IMR-90 (cell line): Measurements from ENCODE around the gene KAZALD1. TPM values are rescaled to one million over a fixed set of nuclear protein-coding genes. Genes with fewer than 3 reads are reported as not detected.

Source experiments
- ATAC-seq: fragments of 200-7000 bp; cut with Tn5 transposase; 2 replicates; pipeline ENCODE4 v1.9.1; 2020; ENCODE audit warnings: low read depth, mild to moderate bottlenecking, moderate library complexity
- BruUV-seq: library from RNA; stranded (reverse); fragments of 400-500 nt; replicated peaks from 2 replicates; lab custom pipeline; 2021; lab: Mats Ljungman, UMichigan
- CTCF ChIA-PET: fragments of 300-600 bp; formaldehyde crosslinking; extraction: SDS; loops from one replicate; lab custom pipeline; 2021; ENCODE audit warnings: antibody characterized with exemption; lab: Yijun Ruan, JAX
- POLR2A ChIA-PET: fragments of 300-600 bp; sonication (Branson Sonifier 250); formaldehyde crosslinking; loops from one replicate; lab custom pipeline; 2022; ENCODE audit warnings: antibody characterized with exemption; ENCODE audit not compliant: unreplicated experiment; lab: Charles Lee
- DNase-seq: peaks from one replicate; pipeline ENCODE4 v3.0.0; 2013
- H2AFZ ChIP-seq: replicated peaks from 2 replicates; pipeline ENCODE3; 2013; ENCODE audit warnings: low read length, mild to moderate bottlenecking; ENCODE audit not compliant: poor library complexity
- H2AK5ac ChIP-seq: 2 replicates; pipeline ENCODE4 v1.6.1; 2013; ENCODE audit warnings: low read depth, low read length, inconsistent platforms
- H2AK9ac ChIP-seq: replicated peaks from 2 replicates; pipeline ENCODE3; 2013; ENCODE audit warnings: mild to moderate bottlenecking, low read depth, low read length, moderate library complexity; ENCODE audit not compliant: poor library complexity
- H2BK120ac ChIP-seq: 2 replicates; pipeline ENCODE4 v1.6.1; 2013; ENCODE audit warnings: low read depth, low read length, inconsistent platforms
- H2BK15ac ChIP-seq: 3 replicates; pipeline ENCODE4 v1.6.1; 2013; ENCODE audit warnings: low read depth, low read length, inconsistent platforms
- H2BK20ac ChIP-seq: 2 replicates; pipeline ENCODE4 v1.6.1; 2013; ENCODE audit warnings: low read depth, mild to moderate bottlenecking, inconsistent platforms, low read length, moderate library complexity
- H2BK5ac ChIP-seq: 2 replicates; pipeline ENCODE4 v1.6.1; 2013; ENCODE audit warnings: mild to moderate bottlenecking, low read depth, low read length, inconsistent platforms; ENCODE audit not compliant: poor library complexity, severe bottlenecking
- H3K14ac ChIP-seq: replicated peaks from 2 replicates; pipeline ENCODE4 v1.6.1; 2013; ENCODE audit warnings: low read depth, low read length, inconsistent platforms
- H3K18ac ChIP-seq: 2 replicates; pipeline ENCODE4 v1.6.1; 2013; ENCODE audit warnings: low read depth, low read length, control low read depth
- H3K23ac ChIP-seq: 2 replicates; pipeline ENCODE4 v1.6.1; 2013; ENCODE audit warnings: low read depth, low read length, inconsistent platforms
- H3K27ac ChIP-seq: 2 replicates; pipeline ENCODE4 v1.5.1; 2013; ENCODE audit warnings: mild to moderate bottlenecking, control low read depth, low read length; ENCODE audit not compliant: insufficient read depth
- H3K27me3 ChIP-seq: 2 replicates; pipeline ENCODE4 v1.6.1; 2013; ENCODE audit warnings: low read length; ENCODE audit not compliant: control insufficient read depth, insufficient read depth
- H3K36me3 ChIP-seq: 2 replicates; pipeline ENCODE4 v1.6.1; 2013; ENCODE audit warnings: low read length, mixed read lengths; ENCODE audit not compliant: control insufficient read depth, insufficient read depth
- H3K4ac ChIP-seq: 2 replicates; pipeline ENCODE4 v1.6.1; 2013; ENCODE audit warnings: low read depth, low read length, inconsistent platforms
- H3K4me1 ChIP-seq: 2 replicates; pipeline ENCODE4 v1.6.1; 2013; ENCODE audit warnings: low read length, mixed read lengths; ENCODE audit not compliant: control insufficient read depth, insufficient read depth
- H3K4me2 ChIP-seq: 2 replicates; pipeline ENCODE4 v1.6.1; 2013; ENCODE audit warnings: low read depth, mild to moderate bottlenecking, control low read depth, low read length, moderate library complexity
- H3K4me3 ChIP-seq: 2 replicates; pipeline ENCODE4 v1.5.1; 2013; ENCODE audit warnings: low read depth, mild to moderate bottlenecking, control low read depth, low read length, moderate library complexity; ENCODE audit not compliant: insufficient read depth
- H3K56ac ChIP-seq: 2 replicates; pipeline ENCODE4 v1.6.1; 2013; ENCODE audit warnings: low read length, inconsistent platforms; ENCODE audit not compliant: insufficient read depth; ENCODE audit errors: extremely low read depth
- H3K79me1 ChIP-seq, 2 experiments: 2 replicates each; pipeline ENCODE4 v1.6.1; 2013; ENCODE audit warnings: low read length in 2 of 2, inconsistent platforms in 1 of 2, low read depth in 1 of 2
- H3K9ac ChIP-seq: 2 replicates; pipeline ENCODE4 v1.6.1; 2013; ENCODE audit warnings: low read depth, low read length, control low read depth
- H3K9me1 ChIP-seq: 2 replicates; pipeline ENCODE4 v1.6.1; 2013; ENCODE audit warnings: low read length, inconsistent platforms; ENCODE audit not compliant: insufficient read depth
- H3K9me3 ChIP-seq: 2 replicates; pipeline ENCODE4 v1.6.1; 2013; ENCODE audit warnings: low read length; ENCODE audit not compliant: control insufficient read depth, insufficient read depth
- H4K20me1 ChIP-seq: 2 replicates; pipeline ENCODE4 v1.6.1; 2013; ENCODE audit warnings: low read length, inconsistent platforms; ENCODE audit not compliant: insufficient read depth
- H4K5ac ChIP-seq: 2 replicates; pipeline ENCODE4 v1.6.1; 2013; ENCODE audit warnings: mild to moderate bottlenecking, low read depth, low read length, control low read depth
- H4K8ac ChIP-seq, 2 experiments: 2 replicates each; pipeline ENCODE4 v1.6.1; 2013; ENCODE audit warnings: low read depth in 2 of 2, low read length in 2 of 2, control low read depth in 1 of 2, inconsistent platforms in 1 of 2
- H4K91ac ChIP-seq: 2 replicates; pipeline ENCODE4 v1.6.1; 2013; ENCODE audit warnings: low read depth, low read length, inconsistent platforms; ENCODE audit not compliant: insufficient read depth
- BHLHE40 ChIP-seq: fragments of 150-350 bp; IDR thresholded peaks from 2 replicates; pipeline ENCODE4 v1.6.1; 2016; ENCODE audit warnings: mild to moderate bottlenecking, low read depth, low read length
- CEBPB ChIP-seq: IDR thresholded peaks from 2 replicates; pipeline ENCODE4 v1.6.1; 2012; ENCODE audit warnings: low read depth, low read length, improper control_type of control experiment
- CHD1 ChIP-seq: IDR thresholded peaks from 2 replicates; pipeline ENCODE4 v1.6.1; 2012; ENCODE audit warnings: low read depth, low read length, improper control_type of control experiment
- FOS ChIP-seq: fragments of 150-350 bp; IDR thresholded peaks from 2 replicates; pipeline ENCODE4 v1.6.1; 2016; ENCODE audit warnings: low read depth, low read length
- MAFK ChIP-seq: IDR thresholded peaks from 2 replicates; pipeline ENCODE4 v1.6.1; 2012; ENCODE audit warnings: low read depth, low read length, improper control_type of control experiment
- MAZ ChIP-seq: IDR thresholded peaks from 2 replicates; pipeline ENCODE4 v1.6.1; 2012; ENCODE audit warnings: low read depth, mild to moderate bottlenecking, low read length, improper control_type of control experiment, moderate library complexity, borderline replicate concordance
- MXI1 ChIP-seq: IDR thresholded peaks from 2 replicates; pipeline ENCODE4 v1.6.1; 2012; ENCODE audit warnings: low read depth, mild to moderate bottlenecking, low read length, moderate library complexity, borderline replicate concordance
- NFE2L2 ChIP-seq: fragments of 150-350 bp; IDR thresholded peaks from 2 replicates; pipeline ENCODE4 v1.6.1; 2016; ENCODE audit warnings: low read depth, mild to moderate bottlenecking, low read length
- POLR2A ChIP-seq: IDR thresholded peaks from 2 replicates; pipeline ENCODE4 v1.6.1; 2012; ENCODE audit warnings: mild to moderate bottlenecking, low read depth, low read length
- RAD21 ChIP-seq: IDR thresholded peaks from 2 replicates; pipeline ENCODE4 v1.6.1; 2012; ENCODE audit warnings: low read length, improper control_type of control experiment
- RCOR1 ChIP-seq: IDR thresholded peaks from 2 replicates; pipeline ENCODE4 v1.6.1; 2012; ENCODE audit warnings: mild to moderate bottlenecking, low read length, improper control_type of control experiment; ENCODE audit not compliant: insufficient replicate concordance
- RFX5 ChIP-seq: IDR thresholded peaks from 2 replicates; pipeline ENCODE4 v1.8.0; 2012; ENCODE audit warnings: low read depth, mild to moderate bottlenecking, low read length, moderate library complexity
- SMC3 ChIP-seq: fragments of 150-350 bp; IDR thresholded peaks from 2 replicates; pipeline ENCODE4 v1.6.1; 2016; ENCODE audit warnings: low read depth, mild to moderate bottlenecking, antibody characterized with exemption, low read length, moderate library complexity
- WGBS, 2 experiments: methylation state at CpG; one replicate each; pipeline versions ENCODE4 v1.1.5 to v1.1.7; 2013; ENCODE audit warnings: missing lambda C conversion rate in 2 of 2; ENCODE audit not compliant: insufficient read length in 1 of 2; ENCODE audit errors: extremely low coverage in 2 of 2; 5-methylcytosine and 5-hydroxymethylcytosine counted together
- dilution Hi-C: fragments of 300-500 bp; cut with HindIII; formaldehyde crosslinking; loops from one replicate; pipeline ENCODE4 v1.14.3; 2018; ENCODE audit warnings: low sequenced_read_pairs; ENCODE audit not compliant: unreplicated experiment
- in situ Hi-C: fragments of 300-500 bp; cut with MboI; formaldehyde crosslinking; loops from 3 replicates; pipeline ENCODE4 v1.14.3; 2019; ENCODE audit warnings: low sequenced_read_pairs, inconsistent platforms, mixed read lengths
- intact Hi-C: fragments of 100-400 bp; cut with micrococcal nuclease; formaldehyde crosslinking; loops from 2 replicates; pipeline ENCODE4 v1.10.0; 2022
- polyA plus RNA-seq, 3 experiments: library from polyadenylated mRNA; depleted of rRNA; stranded (reverse); fragments of >200 nt; gene quantifications; 2 replicates each; pipeline ENCODE4 v1.2.3, GENCODE V29; 2012; ENCODE audit warnings: low replicate concordance in 1 of 3
- total RNA-seq: library from RNA; depleted of rRNA; stranded (reverse); fragments of >200 nt; gene quantifications from 2 replicates; pipeline ENCODE4 v1.2.3, GENCODE V29; 2012
- TF ChIP-seq, protein P1 (sequence below): conservative IDR thresholded peaks from 2 replicates; pipeline ENCODE4 v1.5.1; 2012; ENCODE audit warnings: mild to moderate bottlenecking, low read depth, low read length, improper control_type of control experiment
- TF ChIP-seq, protein P2 (sequence below): fragments of 150-350 bp; IDR thresholded peaks from 2 replicates; pipeline ENCODE4 v1.6.1; 2016; ENCODE audit warnings: low read depth, mild to moderate bottlenecking, low read length, moderate library complexity, borderline replicate concordance
- TF ChIP-seq, protein P3 (sequence below): fragments of 150-350 bp; IDR thresholded peaks from 2 replicates; pipeline ENCODE4 v1.6.1; 2017; ENCODE audit warnings: mild to moderate bottlenecking, antibody characterized with exemption, low read length, low read depth

Gene KAZALD1
- total and polyA plus RNA-seq, 2 of the 4 experiments (the other 2 are of a cell fraction) = 9.1 to 18.6 TPM

DNA sequence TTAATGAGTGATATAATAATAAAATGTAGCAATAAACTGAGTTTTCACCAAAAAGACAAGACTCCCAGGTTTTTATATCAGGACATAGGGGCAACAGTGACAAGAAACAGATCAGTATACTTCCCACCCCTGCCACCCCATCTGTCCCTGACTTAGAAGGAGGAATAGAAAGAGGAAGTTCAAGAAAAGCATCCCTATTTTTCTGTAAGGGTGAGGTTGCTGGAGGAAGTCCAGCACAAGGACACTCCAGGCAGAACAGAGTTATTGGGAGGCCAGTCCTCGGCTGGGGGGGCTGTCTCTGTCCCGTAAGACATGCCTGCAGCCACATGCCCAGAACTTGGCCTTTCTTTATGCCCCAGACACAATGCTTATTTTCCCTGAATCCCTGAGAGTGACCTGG, 52.9 kb downstream of the KAZALD1 start:
- Histone ChIP-seq H3K9ac (no peak overlapping the region), H2BK5ac (no peak overlapping the region), H3K56ac (no peak overlapping the region), H3K27me3 (peaks cover 71% of the 10 kb centered on the region), H2BK20ac (no peak overlapping the region), H2BK15ac (no peak overlapping the region), H3K4ac (no peak overlapping the region), H4K5ac (no peak overlapping the region), H2AK9ac (no peak overlapping the region), H3K4me3 (no peak overlapping the region), H3K14ac (no peak overlapping the region), H2AK5ac (no peak overlapping the region), H2AFZ (peak overlapping the region; percentile 59), H3K36me3 (no peaks in the 10 kb centered on the region), H3K9me3 (no peaks in the 10 kb centered on the region), H4K20me1 (no peaks in the 10 kb centered on the region), H2BK120ac (no peak overlapping the region), H3K4me2 (no peak overlapping the region), H3K79me1 (no peaks in the 10 kb centered on the region), H4K91ac (no peak overlapping the region), H3K27ac (no peak overlapping the region), H3K9me1 (no peaks in the 10 kb centered on the region), H4K8ac (no peak overlapping the region), H3K4me1 (no peaks in the 10 kb centered on the region), H3K23ac (no peak overlapping the region), H3K18ac (no peak overlapping the region)
- ChIA-PET CTCF (no interaction called here), POLR2A (no interaction called here)
- ATAC-seq (no peak), DNase-seq (no peak)
- in situ Hi-C loops = no loop called here
- BruUV-seq = no TSS peak
- dilution Hi-C loops = no loop called here
- TF ChIP-seq, protein P1, sequence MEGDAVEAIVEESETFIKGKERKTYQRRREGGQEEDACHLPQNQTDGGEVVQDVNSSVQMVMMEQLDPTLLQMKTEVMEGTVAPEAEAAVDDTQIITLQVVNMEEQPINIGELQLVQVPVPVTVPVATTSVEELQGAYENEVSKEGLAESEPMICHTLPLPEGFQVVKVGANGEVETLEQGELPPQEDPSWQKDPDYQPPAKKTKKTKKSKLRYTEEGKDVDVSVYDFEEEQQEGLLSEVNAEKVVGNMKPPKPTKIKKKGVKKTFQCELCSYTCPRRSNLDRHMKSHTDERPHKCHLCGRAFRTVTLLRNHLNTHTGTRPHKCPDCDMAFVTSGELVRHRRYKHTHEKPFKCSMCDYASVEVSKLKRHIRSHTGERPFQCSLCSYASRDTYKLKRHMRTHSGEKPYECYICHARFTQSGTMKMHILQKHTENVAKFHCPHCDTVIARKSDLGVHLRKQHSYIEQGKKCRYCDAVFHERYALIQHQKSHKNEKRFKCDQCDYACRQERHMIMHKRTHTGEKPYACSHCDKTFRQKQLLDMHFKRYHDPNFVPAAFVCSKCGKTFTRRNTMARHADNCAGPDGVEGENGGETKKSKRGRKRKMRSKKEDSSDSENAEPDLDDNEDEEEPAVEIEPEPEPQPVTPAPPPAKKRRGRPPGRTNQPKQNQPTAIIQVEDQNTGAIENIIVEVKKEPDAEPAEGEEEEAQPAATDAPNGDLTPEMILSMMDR = no peak
- TF ChIP-seq SMC3 (no peak), RAD21 (no peak), RCOR1 (no peak), CHD1 (no peak), MAFK (no peak), CEBPB (no peak), MXI1 (no peak), BHLHE40 (no peak), MAZ (no peak), RFX5 (no peak), NFE2L2 (no peak), FOS (no peak), POLR2A (no peak)
- TF ChIP-seq, protein P2, sequence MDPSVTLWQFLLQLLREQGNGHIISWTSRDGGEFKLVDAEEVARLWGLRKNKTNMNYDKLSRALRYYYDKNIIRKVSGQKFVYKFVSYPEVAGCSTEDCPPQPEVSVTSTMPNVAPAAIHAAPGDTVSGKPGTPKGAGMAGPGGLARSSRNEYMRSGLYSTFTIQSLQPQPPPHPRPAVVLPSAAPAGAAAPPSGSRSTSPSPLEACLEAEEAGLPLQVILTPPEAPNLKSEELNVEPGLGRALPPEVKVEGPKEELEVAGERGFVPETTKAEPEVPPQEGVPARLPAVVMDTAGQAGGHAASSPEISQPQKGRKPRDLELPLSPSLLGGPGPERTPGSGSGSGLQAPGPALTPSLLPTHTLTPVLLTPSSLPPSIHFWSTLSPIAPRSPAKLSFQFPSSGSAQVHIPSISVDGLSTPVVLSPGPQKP = no peak
- TF ChIP-seq, protein P3, sequence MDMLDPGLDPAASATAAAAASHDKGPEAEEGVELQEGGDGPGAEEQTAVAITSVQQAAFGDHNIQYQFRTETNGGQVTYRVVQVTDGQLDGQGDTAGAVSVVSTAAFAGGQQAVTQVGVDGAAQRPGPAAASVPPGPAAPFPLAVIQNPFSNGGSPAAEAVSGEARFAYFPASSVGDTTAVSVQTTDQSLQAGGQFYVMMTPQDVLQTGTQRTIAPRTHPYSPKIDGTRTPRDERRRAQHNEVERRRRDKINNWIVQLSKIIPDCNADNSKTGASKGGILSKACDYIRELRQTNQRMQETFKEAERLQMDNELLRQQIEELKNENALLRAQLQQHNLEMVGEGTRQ = no peak
- no CpG with 5 or more reads among the region's 2 CpGs for WGBS, 2 experiments
- intact Hi-C loops = no loop called here
